PC-3 (cell line): Measurements from ENCODE around the gene SSBP2.

ENCODE experiments used
- EZH2 ChIP-seq: fragments of 300-600 bp; sonication (generic); IDR thresholded peaks from one replicate; pipeline ENCODE4 v1.6.1; 2017; ENCODE audit warnings: antibody characterized with exemption, mild to moderate bottlenecking, low read length; ENCODE audit not compliant: unreplicated experiment
- TF ChIP-seq, protein P1 (sequence below): fragments of 300-600 bp; sonication (generic); conservative IDR thresholded peaks from 2 replicates; pipeline ENCODE4 v1.5.1; 2017; ENCODE audit warnings: antibody characterized with exemption, low read depth, mild to moderate bottlenecking, low read length

- TF ChIP-seq, protein P1, sequence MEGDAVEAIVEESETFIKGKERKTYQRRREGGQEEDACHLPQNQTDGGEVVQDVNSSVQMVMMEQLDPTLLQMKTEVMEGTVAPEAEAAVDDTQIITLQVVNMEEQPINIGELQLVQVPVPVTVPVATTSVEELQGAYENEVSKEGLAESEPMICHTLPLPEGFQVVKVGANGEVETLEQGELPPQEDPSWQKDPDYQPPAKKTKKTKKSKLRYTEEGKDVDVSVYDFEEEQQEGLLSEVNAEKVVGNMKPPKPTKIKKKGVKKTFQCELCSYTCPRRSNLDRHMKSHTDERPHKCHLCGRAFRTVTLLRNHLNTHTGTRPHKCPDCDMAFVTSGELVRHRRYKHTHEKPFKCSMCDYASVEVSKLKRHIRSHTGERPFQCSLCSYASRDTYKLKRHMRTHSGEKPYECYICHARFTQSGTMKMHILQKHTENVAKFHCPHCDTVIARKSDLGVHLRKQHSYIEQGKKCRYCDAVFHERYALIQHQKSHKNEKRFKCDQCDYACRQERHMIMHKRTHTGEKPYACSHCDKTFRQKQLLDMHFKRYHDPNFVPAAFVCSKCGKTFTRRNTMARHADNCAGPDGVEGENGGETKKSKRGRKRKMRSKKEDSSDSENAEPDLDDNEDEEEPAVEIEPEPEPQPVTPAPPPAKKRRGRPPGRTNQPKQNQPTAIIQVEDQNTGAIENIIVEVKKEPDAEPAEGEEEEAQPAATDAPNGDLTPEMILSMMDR = no peak
- no peak for TF ChIP-seq EZH2
Measured at GRCh38 chr5:81773161-81773560, 22.3 kb upstream of the SSBP2 start.
